GM23338 (cell line): ENCODE data around the gene LRTM1. TPM values are rescaled to one million over a fixed set of nuclear protein-coding genes. Genes with fewer than 3 reads are reported as not detected.

Experiments used
- ATAC-seq: fragments of 200-7000 bp; cut with Tn5 transposase; 3 replicates; pipeline ENCODE4 v1.9.1; 2020
- DNase-seq: peaks from one replicate; pipeline ENCODE4 v3.0.0-alpha.2; 2015; ENCODE audit warnings: low spot score
- H2AFZ ChIP-seq: fragments of 200-600 bp; sonication (generic); 2 replicates; pipeline ENCODE4 v1.8.0; 2016; ENCODE audit warnings: antibody characterized with exemption, mild to moderate bottlenecking, moderate library complexity
- H3F3A ChIP-seq: fragments of 200-600 bp; sonication (generic); replicated peaks from 2 replicates; pipeline ENCODE4 v1.8.0; 2017; ENCODE audit warnings: antibody characterized with exemption, mixed run types, low read depth
- H3K27ac ChIP-seq: fragments of 200-600 bp; sonication (generic); 2 replicates; pipeline ENCODE4 v1.6.1; 2016; ENCODE audit warnings: low read depth
- H3K27me3 ChIP-seq: fragments of 200-600 bp; sonication (generic); 2 replicates; pipeline ENCODE4 v1.8.0; 2016; ENCODE audit warnings: mild to moderate bottlenecking, mixed run types, moderate library complexity; ENCODE audit not compliant: insufficient read depth
- H3K36me3 ChIP-seq: fragments of 200-600 bp; sonication (generic); 2 replicates; pipeline ENCODE4 v1.8.0; 2016; ENCODE audit warnings: mild to moderate bottlenecking; ENCODE audit not compliant: insufficient read depth
- H3K4me1 ChIP-seq: fragments of 200-600 bp; sonication (generic); 2 replicates; pipeline ENCODE4 v1.8.0; 2016; ENCODE audit warnings: mild to moderate bottlenecking, moderate library complexity; ENCODE audit not compliant: insufficient read depth
- H3K4me2 ChIP-seq: fragments of 200-600 bp; sonication (generic); 2 replicates; pipeline ENCODE4 v1.7.1; 2017; ENCODE audit warnings: mixed run types
- H3K4me3 ChIP-seq: fragments of 200-600 bp; sonication (generic); 2 replicates; pipeline ENCODE4 v1.6.1; 2016; ENCODE audit warnings: mixed run types
- H3K79me2 ChIP-seq: fragments of 200-600 bp; sonication (generic); replicated peaks from 2 replicates; pipeline ENCODE4 v1.8.0; 2017; ENCODE audit warnings: mild to moderate bottlenecking; ENCODE audit not compliant: insufficient read depth
- H3K9me2 ChIP-seq: fragments of 200-600 bp; sonication (generic); 2 replicates; pipeline ENCODE4 v1.8.0; 2017; ENCODE audit not compliant: insufficient read depth
- H4K20me1 ChIP-seq: fragments of 200-600 bp; sonication (generic); replicated peaks from 2 replicates; pipeline ENCODE4 v1.8.0; 2017; ENCODE audit warnings: mild to moderate bottlenecking; ENCODE audit not compliant: insufficient read depth
- H3K27ac Mint-ChIP-seq: 2 replicates; pipeline ENCODE4 v1.8.0; 2020; ENCODE audit warnings: inconsistent platforms, mild to moderate bottlenecking, moderate library complexity, mixed read lengths
- H3K27me3 Mint-ChIP-seq: 3 replicates; pipeline ENCODE4 v1.8.0; 2022; ENCODE audit warnings: low read depth, mild to moderate bottlenecking, moderate library complexity, mixed read lengths, inconsistent platforms; ENCODE audit not compliant: insufficient read depth, poor library complexity
- H3K36me3 Mint-ChIP-seq: 3 replicates; pipeline ENCODE4 v1.8.0; 2021; ENCODE audit warnings: low read depth, mild to moderate bottlenecking, inconsistent platforms, moderate library complexity, mixed read lengths
- H3K4me1 Mint-ChIP-seq: 3 replicates; pipeline ENCODE4 v1.8.0; 2020; ENCODE audit warnings: mild to moderate bottlenecking, inconsistent platforms, mixed read lengths
- H3K4me3 Mint-ChIP-seq: 3 replicates; pipeline ENCODE4 v1.8.0; 2021; ENCODE audit warnings: moderate library complexity, mild to moderate bottlenecking, inconsistent platforms, mixed read lengths
- H3K9me3 Mint-ChIP-seq: 3 replicates; pipeline ENCODE4 v1.8.0; 2020; ENCODE audit warnings: moderate library complexity, mild to moderate bottlenecking, inconsistent platforms, mixed read lengths
- CREB1 ChIP-seq: fragments of 250-450 bp; sonication (Bioruptor Pico); IDR thresholded peaks from 2 replicates; pipeline ENCODE4 v1.5.0; 2020; ENCODE audit warnings: low read depth, mild to moderate bottlenecking, moderate library complexity
- EZH2 ChIP-seq: fragments of 200-600 bp; sonication (generic); IDR thresholded peaks from one replicate; pipeline ENCODE4 v1.8.0; 2017; ENCODE audit warnings: antibody characterized with exemption, mild to moderate bottlenecking, low read depth; ENCODE audit not compliant: unreplicated experiment
- EZH2phosphoT487 ChIP-seq: fragments of 200-600 bp; sonication (generic); IDR thresholded peaks from one replicate; pipeline ENCODE4 v1.8.1; 2018; ENCODE audit warnings: antibody characterized with exemption; ENCODE audit not compliant: unreplicated experiment
- JUNB ChIP-seq: IDR thresholded peaks from one replicate; pipeline ENCODE4 v1.6.1; 2016; ENCODE audit warnings: antibody characterized with exemption; ENCODE audit not compliant: unreplicated experiment
- NANOG ChIP-seq: IDR thresholded peaks from 2 replicates; pipeline ENCODE4 v1.6.1; 2016; ENCODE audit warnings: antibody characterized with exemption, borderline replicate concordance
- POLR2AphosphoS5 ChIP-seq: IDR thresholded peaks from 2 replicates; pipeline ENCODE4 v1.6.1; 2016; ENCODE audit warnings: antibody characterized with exemption, low read depth
- STAT1 ChIP-seq: IDR thresholded peaks from one replicate; pipeline ENCODE4 v1.6.1; 2016; ENCODE audit warnings: antibody characterized with exemption; ENCODE audit not compliant: unreplicated experiment
- ZNF114 ChIP-seq: fragments of 250-450 bp; sonication (Bioruptor Pico); IDR thresholded peaks from 2 replicates; pipeline ENCODE4 v1.5.0; 2020; ENCODE audit warnings: mild to moderate bottlenecking, moderate library complexity
- ZNF331 ChIP-seq: fragments of 250-450 bp; sonication (Bioruptor Pico); IDR thresholded peaks from 2 replicates; pipeline ENCODE4 v1.5.0; 2020; ENCODE audit warnings: low read depth, mild to moderate bottlenecking, moderate library complexity
- polyA plus RNA-seq: library from polyadenylated mRNA; unstranded; fragments of >200 nt; fragmentation: Nextera tagmentation; extraction: Ambion mirVana; gene quantifications from 2 replicates; pipeline ENCODE4 v1.2.1, GENCODE V29; 2016
- total RNA-seq: library from RNA; depleted of rRNA; stranded (reverse); fragments of >200 nt; shearing (Covaris generic); gene quantifications from 2 replicates; pipeline ENCODE4 v1.2.3, GENCODE V29; 2014
- TF ChIP-seq, protein P1 (sequence below): IDR thresholded peaks from one replicate; pipeline ENCODE4 v1.6.1; 2018; ENCODE audit warnings: antibody characterized with exemption; ENCODE audit not compliant: unreplicated experiment
- TF ChIP-seq, protein P2 (sequence below): IDR thresholded peaks from 2 replicates; pipeline ENCODE4 v1.6.1; 2016; ENCODE audit warnings: antibody characterized with exemption
- TF ChIP-seq, protein P3 (sequence below): fragments of 250-450 bp; sonication (Bioruptor Pico); IDR thresholded peaks from 2 replicates; pipeline ENCODE4 v1.5.0; 2020; ENCODE audit warnings: mild to moderate bottlenecking, moderate library complexity

Gene LRTM1
- total and polyA plus RNA-seq, 2 experiments from 2014 or later, result 0.47 TPM; not detected in 1

DNA sequence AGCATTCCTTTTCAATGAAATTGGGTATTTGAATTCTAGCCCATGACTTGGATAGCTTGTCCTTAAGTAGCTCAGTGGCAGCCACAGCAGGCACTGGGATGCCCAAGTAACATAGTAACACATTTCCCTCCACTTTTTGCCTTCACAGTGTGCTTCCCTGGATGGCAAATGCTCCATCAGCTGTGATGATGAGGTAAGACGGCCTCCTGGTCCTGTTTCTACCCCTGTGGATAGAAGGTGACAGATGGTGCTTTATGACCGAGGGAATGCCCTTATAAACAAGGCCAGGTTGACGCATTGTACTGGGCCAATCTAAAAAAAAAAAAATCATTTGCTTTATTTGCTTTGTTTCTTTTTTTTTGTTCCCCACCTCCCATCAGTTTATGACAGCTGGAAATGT, 41.8 kb upstream of the LRTM1 start (continued):
- TF ChIP-seq EZH2phosphoT487, result no peak
- no peak for TF ChIP-seq ZNF331 (CRISPR knock-in tag)
- no peak for TF ChIP-seq ZNF114 (CRISPR knock-in tag)
- TF ChIP-seq, protein P1, sequence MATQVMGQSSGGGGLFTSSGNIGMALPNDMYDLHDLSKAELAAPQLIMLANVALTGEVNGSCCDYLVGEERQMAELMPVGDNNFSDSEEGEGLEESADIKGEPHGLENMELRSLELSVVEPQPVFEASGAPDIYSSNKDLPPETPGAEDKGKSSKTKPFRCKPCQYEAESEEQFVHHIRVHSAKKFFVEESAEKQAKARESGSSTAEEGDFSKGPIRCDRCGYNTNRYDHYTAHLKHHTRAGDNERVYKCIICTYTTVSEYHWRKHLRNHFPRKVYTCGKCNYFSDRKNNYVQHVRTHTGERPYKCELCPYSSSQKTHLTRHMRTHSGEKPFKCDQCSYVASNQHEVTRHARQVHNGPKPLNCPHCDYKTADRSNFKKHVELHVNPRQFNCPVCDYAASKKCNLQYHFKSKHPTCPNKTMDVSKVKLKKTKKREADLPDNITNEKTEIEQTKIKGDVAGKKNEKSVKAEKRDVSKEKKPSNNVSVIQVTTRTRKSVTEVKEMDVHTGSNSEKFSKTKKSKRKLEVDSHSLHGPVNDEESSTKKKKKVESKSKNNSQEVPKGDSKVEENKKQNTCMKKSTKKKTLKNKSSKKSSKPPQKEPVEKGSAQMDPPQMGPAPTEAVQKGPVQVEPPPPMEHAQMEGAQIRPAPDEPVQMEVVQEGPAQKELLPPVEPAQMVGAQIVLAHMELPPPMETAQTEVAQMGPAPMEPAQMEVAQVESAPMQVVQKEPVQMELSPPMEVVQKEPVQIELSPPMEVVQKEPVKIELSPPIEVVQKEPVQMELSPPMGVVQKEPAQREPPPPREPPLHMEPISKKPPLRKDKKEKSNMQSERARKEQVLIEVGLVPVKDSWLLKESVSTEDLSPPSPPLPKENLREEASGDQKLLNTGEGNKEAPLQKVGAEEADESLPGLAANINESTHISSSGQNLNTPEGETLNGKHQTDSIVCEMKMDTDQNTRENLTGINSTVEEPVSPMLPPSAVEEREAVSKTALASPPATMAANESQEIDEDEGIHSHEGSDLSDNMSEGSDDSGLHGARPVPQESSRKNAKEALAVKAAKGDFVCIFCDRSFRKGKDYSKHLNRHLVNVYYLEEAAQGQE, result no peak
- TF ChIP-seq NANOG, result no peak
- TF ChIP-seq, protein P2, sequence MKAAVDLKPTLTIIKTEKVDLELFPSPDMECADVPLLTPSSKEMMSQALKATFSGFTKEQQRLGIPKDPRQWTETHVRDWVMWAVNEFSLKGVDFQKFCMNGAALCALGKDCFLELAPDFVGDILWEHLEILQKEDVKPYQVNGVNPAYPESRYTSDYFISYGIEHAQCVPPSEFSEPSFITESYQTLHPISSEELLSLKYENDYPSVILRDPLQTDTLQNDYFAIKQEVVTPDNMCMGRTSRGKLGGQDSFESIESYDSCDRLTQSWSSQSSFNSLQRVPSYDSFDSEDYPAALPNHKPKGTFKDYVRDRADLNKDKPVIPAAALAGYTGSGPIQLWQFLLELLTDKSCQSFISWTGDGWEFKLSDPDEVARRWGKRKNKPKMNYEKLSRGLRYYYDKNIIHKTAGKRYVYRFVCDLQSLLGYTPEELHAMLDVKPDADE, result no peak
- no peak for TF ChIP-seq JUNB
- TF ChIP-seq EZH2, result no peak
- no peak for TF ChIP-seq STAT1
- no peak for TF ChIP-seq CREB1 (CRISPR knock-in tag)

DNA sequence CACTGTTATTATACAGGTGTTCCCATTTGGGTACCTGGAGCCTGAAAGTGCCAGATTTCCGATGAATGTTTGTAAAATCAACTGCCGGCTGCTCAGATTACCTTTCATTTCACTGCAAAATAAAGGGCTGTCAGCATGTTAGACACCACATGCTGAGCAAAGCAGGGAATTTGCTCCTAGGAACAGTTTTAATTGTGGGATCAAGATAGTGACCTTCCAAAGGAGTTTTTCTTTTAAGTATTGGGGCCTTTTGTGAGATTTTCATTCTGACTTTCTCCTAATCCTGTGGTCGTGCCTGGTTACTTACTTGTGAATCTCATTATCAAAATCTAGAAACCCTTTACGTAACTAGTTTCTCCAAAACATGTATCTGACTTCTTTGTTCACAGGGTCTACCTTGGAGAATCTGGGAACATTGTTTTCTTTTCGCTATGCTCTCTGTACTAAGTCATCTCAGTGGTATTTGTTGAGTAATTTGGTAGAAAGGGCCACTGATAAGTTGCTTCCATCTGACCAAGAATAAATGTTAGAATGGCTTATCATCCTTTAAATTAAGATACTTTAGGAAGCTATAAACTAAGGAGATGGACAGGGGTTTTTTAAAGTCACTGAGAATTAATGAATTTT, 40.8 kb upstream of the LRTM1 start:
- peaks cover 13% of the 10 kb centered on the region for H3K4me1 Mint-ChIP-seq
- Histone ChIP-seq H3K4me1 (peaks cover 5% of the 10 kb centered on the region; the same call in 1 of the 2 replicates), H3K36me3 (no peaks in the 10 kb centered on the region), H3K79me2 (no peaks in the 10 kb centered on the region), H2AFZ (no peak overlapping the region), H3K9me2 (no peaks in the 10 kb centered on the region), H3K27me3 (no peaks in the 10 kb centered on the region), H3K4me2 (no peak overlapping the region), H3K27ac (no peak overlapping the region), H4K20me1 (0 out of 2 replicates have a peak, but pooled peaks cover 1% of the 10 kb centered on the region), H3F3A (no peaks in the 10 kb centered on the region), H3K4me3 (no peak overlapping the region)
- DNase-seq, result no peak
- no peak overlapping the region for H3K4me3 Mint-ChIP-seq
- no peak overlapping the region for H3K27ac Mint-ChIP-seq
- peaks cover 2% of the 10 kb centered on the region for H3K27me3 Mint-ChIP-seq
- H3K9me3 Mint-ChIP-seq, result no peaks in the 10 kb centered on the region
- no peaks in the 10 kb centered on the region for H3K36me3 Mint-ChIP-seq
- ATAC-seq, result no peak
- TF ChIP-seq, protein P3, sequence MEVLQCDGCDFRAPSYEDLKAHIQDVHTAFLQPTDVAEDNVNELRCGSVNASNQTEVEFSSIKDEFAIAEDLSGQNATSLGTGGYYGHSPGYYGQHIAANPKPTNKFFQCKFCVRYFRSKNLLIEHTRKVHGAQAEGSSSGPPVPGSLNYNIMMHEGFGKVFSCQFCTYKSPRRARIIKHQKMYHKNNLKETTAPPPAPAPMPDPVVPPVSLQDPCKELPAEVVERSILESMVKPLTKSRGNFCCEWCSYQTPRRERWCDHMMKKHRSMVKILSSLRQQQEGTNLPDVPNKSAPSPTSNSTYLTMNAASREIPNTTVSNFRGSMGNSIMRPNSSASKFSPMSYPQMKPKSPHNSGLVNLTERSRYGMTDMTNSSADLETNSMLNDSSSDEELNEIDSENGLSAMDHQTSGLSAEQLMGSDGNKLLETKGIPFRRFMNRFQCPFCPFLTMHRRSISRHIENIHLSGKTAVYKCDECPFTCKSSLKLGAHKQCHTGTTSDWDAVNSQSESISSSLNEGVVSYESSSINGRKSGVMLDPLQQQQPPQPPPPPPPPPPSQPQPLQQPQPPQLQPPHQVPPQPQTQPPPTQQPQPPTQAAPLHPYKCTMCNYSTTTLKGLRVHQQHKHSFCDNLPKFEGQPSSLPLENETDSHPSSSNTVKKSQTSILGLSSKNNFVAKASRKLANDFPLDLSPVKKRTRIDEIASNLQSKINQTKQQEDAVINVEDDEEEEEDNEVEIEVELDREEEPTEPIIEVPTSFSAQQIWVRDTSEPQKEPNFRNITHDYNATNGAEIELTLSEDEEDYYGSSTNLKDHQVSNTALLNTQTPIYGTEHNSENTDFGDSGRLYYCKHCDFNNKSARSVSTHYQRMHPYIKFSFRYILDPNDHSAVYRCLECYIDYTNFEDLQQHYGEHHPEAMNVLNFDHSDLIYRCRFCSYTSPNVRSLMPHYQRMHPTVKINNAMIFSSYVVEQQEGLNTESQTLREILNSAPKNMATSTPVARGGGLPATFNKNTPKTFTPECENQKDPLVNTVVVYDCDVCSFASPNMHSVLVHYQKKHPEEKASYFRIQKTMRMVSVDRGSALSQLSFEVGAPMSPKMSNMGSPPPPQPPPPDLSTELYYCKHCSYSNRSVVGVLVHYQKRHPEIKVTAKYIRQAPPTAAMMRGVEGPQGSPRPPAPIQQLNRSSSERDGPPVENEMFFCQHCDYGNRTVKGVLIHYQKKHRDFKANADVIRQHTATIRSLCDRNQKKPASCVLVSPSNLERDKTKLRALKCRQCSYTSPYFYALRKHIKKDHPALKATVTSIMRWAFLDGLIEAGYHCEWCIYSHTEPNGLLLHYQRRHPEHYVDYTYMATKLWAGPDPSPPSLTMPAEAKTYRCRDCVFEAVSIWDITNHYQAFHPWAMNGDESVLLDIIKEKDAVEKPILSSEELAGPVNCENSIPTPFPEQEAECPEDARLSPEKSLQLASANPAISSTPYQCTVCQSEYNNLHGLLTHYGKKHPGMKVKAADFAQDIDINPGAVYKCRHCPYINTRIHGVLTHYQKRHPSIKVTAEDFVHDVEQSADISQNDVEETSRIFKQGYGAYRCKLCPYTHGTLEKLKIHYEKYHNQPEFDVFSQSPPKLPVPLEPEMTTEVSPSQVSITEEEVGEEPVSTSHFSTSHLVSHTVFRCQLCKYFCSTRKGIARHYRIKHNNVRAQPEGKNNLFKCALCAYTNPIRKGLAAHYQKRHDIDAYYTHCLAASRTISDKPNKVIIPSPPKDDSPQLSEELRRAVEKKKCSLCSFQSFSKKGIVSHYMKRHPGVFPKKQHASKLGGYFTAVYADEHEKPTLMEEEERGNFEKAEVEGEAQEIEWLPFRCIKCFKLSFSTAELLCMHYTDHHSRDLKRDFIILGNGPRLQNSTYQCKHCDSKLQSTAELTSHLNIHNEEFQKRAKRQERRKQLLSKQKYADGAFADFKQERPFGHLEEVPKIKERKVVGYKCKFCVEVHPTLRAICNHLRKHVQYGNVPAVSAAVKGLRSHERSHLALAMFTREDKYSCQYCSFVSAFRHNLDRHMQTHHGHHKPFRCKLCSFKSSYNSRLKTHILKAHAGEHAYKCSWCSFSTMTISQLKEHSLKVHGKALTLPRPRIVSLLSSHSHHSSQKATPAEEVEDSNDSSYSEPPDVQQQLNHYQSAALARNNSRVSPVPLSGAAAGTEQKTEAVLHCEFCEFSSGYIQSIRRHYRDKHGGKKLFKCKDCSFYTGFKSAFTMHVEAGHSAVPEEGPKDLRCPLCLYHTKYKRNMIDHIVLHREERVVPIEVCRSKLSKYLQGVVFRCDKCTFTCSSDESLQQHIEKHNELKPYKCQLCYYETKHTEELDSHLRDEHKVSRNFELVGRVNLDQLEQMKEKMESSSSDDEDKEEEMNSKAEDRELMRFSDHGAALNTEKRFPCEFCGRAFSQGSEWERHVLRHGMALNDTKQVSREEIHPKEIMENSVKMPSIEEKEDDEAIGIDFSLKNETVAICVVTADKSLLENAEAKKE (CRISPR knock-in tag), result no peak
- TF ChIP-seq NANOG (no peak), ZNF114 (CRISPR knock-in tag) (no peak), ZNF331 (CRISPR knock-in tag) (no peak), POLR2AphosphoS5 (no peak), EZH2phosphoT487 (no peak), EZH2 (no peak), CREB1 (CRISPR knock-in tag) (no peak)
- TF ChIP-seq, protein P2, result no peak
